Measurements from ENCODE around the gene KCNH2.

The KCNH2 gene

GRCh38 chr7:150993511-150993910 is 15.4 kb upstream of the KCNH2 start:
- no peak for DNase-seq

- DNase-seq, result peak; percentile 22
Measured at GRCh38 chr7:150992833-150993302, 14.7 kb upstream of the KCNH2 start.

- no peak for DNase-seq
Measured at GRCh38 chr7:150992051-150992640, 14.0 kb upstream of the KCNH2 start.

GRCh38 chr7:150990416-150991186 is 12.5 kb upstream of the KCNH2 start, which contains the start of gene NOS3:
TSS of gene NOS3 (plus strand) at chr7:150991017. CDS start at chr7:150993804, 2,787 bp downstream.
- no peak for DNase-seq

- no peak for DNase-seq
Measured at GRCh38 chr7:150989456-150989855, 11.3 kb upstream of the KCNH2 start.

- peak; percentile 93 for DNase-seq
Measured at GRCh38 chr7:150988230-150989226, 10.4 kb upstream of the KCNH2 start.

GRCh38 chr7:150986556-150986955 is 8.4 kb upstream of the KCNH2 start:
- no peak for DNase-seq

- DNase-seq, result peak; percentile 83
Measured at GRCh38 chr7:150986099-150986512, 8.0 kb upstream of the KCNH2 start.

- no peak for DNase-seq
Measured at GRCh38 chr7:150983893-150984368, 5.8 kb upstream of the KCNH2 start.

GRCh38 chr7:150982351-150982750 is 4.2 kb upstream of the KCNH2 start:
- no peak for DNase-seq

- no peak for DNase-seq
Measured at GRCh38 chr7:150981644-150982043, 3.5 kb upstream of the KCNH2 start.

GRCh38 chr7:150980663-150981062 is 2.5 kb upstream of the KCNH2 start:
- DNase-seq, result peak; percentile 30

GRCh38 chr7:150979713-150980390 is 1.7 kb upstream of the KCNH2 start:
- peak; percentile 41 for DNase-seq

- peak; percentile 62 for DNase-seq
Measured at GRCh38 chr7:150977382-150978125, 567 bp downstream of the KCNH2 start.

GRCh38 chr7:150976529-150977381 is 1.4 kb downstream of the KCNH2 start:
- peak; percentile 37 for DNase-seq

- peak; percentile 63 for DNase-seq
Measured at GRCh38 chr7:150975536-150976319, 2.4 kb downstream of the KCNH2 start.

GRCh38 chr7:150974468-150975391 is 3.4 kb downstream of the KCNH2 start:
- DNase-seq, result peak; percentile 91

Data from NCI-H69 (cell line).